OCI-LY3 (cell line): ENCODE measurements around the gene FGF7.

Experiments used
- EZH2phosphoT487 ChIP-seq: fragments of 200-600 bp; shearing (Covaris generic); IDR thresholded peaks from 2 replicates; pipeline ENCODE4 v1.6.1; 2018; ENCODE audit warnings: antibody characterized with exemption, mixed run types, low read depth
- TF ChIP-seq, protein P1 (sequence below): fragments of 200-600, 300-600 bp; sonication (generic); IDR thresholded peaks from 2 replicates; pipeline ENCODE4 v1.5.1; 2014; ENCODE audit warnings: antibody characterized with exemption, low read length, low read depth

DNA sequence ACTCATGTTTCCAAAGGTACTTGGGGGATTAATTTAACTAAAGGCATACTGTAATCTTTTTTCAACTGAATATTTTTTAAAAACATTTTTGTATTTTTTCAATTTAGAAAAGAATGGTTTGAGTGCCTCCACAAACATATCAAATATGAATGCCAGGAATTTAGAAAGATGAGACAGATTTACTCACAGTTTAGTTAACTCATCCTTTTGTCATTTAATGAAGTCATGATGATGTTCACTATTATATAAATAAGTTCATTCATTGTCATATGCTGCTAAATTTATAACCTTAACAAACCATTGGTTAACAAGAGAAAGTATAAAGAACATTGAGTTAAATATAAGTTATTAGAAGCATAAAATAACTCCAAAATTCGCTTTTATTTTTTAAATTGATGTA lies 50.0 kb downstream of the FGF7 start:
- TF ChIP-seq, protein P1, sequence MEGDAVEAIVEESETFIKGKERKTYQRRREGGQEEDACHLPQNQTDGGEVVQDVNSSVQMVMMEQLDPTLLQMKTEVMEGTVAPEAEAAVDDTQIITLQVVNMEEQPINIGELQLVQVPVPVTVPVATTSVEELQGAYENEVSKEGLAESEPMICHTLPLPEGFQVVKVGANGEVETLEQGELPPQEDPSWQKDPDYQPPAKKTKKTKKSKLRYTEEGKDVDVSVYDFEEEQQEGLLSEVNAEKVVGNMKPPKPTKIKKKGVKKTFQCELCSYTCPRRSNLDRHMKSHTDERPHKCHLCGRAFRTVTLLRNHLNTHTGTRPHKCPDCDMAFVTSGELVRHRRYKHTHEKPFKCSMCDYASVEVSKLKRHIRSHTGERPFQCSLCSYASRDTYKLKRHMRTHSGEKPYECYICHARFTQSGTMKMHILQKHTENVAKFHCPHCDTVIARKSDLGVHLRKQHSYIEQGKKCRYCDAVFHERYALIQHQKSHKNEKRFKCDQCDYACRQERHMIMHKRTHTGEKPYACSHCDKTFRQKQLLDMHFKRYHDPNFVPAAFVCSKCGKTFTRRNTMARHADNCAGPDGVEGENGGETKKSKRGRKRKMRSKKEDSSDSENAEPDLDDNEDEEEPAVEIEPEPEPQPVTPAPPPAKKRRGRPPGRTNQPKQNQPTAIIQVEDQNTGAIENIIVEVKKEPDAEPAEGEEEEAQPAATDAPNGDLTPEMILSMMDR = no peak
- TF ChIP-seq EZH2phosphoT487 = no peak
